Stomach (tissue), 4 donors: Measurements from ENCODE around the gene RPUSD3.

Experiments used
- EP300 ChIP-seq: sonication (generic); formaldehyde crosslinking; IDR thresholded peaks from one replicate; pipeline ENCODE4 v1.6.1; 2017; ENCODE audit warnings: antibody characterized with exemption
- POLR2A ChIP-seq, 4 donors: fragments of 450-650 bp; IDR thresholded peaks; one replicate each; pipeline ENCODE4 v1.6.1; 2016; ENCODE audit warnings: antibody characterized with exemption in 4 of 4, control low read depth in 2 of 4, mild to moderate bottlenecking in 1 of 4, moderate library complexity in 1 of 4
- POLR2AphosphoS5 ChIP-seq, 3 donors: sonication (generic); formaldehyde crosslinking; IDR thresholded peaks; one replicate each; pipeline ENCODE4 v1.6.1; 2016; ENCODE audit warnings: antibody characterized with exemption in 3 of 3
- TF ChIP-seq, protein P1 (sequence below), 7 experiments: fragments of 450-650 bp in 4 of 7; fragments of 200-600 bp in 3 of 7; sonication (generic) in 3 of 7; IDR thresholded peaks; one replicate each; pipeline ENCODE4 v1.5.1; 2016 to 2019; ENCODE audit warnings: antibody characterized with exemption in 7 of 7, control low read depth in 2 of 7, mild to moderate bottlenecking in 1 of 7

DNA sequence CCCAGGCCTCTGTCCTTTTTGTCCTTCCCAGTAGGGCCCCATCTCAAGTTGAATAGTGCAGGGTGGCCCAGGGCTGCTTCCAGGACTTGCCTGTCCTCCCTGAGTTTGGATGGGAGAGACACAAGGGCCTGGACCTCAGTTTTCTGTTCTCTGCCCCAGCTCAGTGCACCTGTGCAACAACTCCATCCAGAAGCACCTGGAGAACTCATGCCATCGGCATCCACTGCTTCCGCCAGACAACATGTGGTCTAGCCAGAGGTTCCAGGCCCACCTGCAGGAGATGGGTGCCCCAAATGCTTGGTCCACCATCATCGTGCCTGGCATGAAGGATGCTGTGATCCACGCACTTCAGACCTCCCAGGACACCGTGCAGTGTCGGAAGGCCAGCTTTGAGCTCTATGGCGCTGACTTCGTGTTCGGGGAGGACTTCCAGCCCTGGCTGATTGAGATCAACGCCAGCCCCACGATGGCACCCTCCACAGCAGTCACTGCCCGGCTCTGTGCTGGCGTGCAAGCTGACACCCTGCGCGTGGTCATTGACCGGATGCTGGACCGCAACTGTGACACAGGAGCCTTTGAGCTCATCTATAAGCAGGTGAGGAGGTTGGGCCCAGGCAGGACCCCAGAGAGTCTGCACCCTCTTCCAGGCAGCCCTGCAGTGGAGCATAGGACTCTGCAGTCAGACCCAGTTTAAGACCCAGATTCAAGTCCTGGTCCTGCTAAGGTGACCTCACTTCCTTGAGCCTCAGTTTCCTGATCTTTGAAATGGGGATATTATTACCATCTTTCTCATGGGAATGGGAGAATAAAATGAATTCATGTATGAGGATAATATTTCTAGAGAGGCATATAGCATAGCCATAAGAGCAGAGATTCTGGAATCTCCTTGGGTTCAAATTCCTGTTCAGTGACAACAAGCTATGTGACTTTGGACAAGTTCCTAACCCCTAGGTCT is 14.7 kb downstream of the RPUSD3 start:
- TF ChIP-seq, protein P1, sequence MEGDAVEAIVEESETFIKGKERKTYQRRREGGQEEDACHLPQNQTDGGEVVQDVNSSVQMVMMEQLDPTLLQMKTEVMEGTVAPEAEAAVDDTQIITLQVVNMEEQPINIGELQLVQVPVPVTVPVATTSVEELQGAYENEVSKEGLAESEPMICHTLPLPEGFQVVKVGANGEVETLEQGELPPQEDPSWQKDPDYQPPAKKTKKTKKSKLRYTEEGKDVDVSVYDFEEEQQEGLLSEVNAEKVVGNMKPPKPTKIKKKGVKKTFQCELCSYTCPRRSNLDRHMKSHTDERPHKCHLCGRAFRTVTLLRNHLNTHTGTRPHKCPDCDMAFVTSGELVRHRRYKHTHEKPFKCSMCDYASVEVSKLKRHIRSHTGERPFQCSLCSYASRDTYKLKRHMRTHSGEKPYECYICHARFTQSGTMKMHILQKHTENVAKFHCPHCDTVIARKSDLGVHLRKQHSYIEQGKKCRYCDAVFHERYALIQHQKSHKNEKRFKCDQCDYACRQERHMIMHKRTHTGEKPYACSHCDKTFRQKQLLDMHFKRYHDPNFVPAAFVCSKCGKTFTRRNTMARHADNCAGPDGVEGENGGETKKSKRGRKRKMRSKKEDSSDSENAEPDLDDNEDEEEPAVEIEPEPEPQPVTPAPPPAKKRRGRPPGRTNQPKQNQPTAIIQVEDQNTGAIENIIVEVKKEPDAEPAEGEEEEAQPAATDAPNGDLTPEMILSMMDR (IDR thresholded peaks at IDR 0.05) = no peak
- TF ChIP-seq POLR2A (IDR thresholded peaks at IDR 0.05) = no peak
- TF ChIP-seq EP300 = no peak
- TF ChIP-seq POLR2AphosphoS5 (IDR thresholded peaks at IDR 0.05) = no peak
